ENCODE data around the gene DLK2.

DLK2 gene

GRCh38 chr6:43495409-43495941 lies 40.1 kb upstream of the DLK2 start:
- peaks cover 24% of the 10 kb centered on the region for H3K4me1 ChIP-seq
- no peak overlapping the region for H3K4me3 ChIP-seq
- no peaks in the 10 kb centered on the region for H3K9me3 ChIP-seq
- peak overlapping the region; percentile 46 for H3K4me2 ChIP-seq
- no peaks in the 10 kb centered on the region for H3K27me3 ChIP-seq
- peak overlapping the region; percentile 34; the same call in 1 of the 2 replicates for H3K27ac ChIP-seq
- H3K36me3 ChIP-seq = peaks cover 80% of the 10 kb centered on the region
- peaks cover 72% of the 10 kb centered on the region for H4K20me1 ChIP-seq
- peak overlapping the region; percentile 48; the same call in 1 of the 2 replicates for H3K9ac ChIP-seq
- no peak for TF ChIP-seq Cebpa-rat (IDR thresholded peaks at IDR 0.05)

GRCh38 chr6:43494766-43495165 lies 39.4 kb upstream of the DLK2 start:
- H3K36me3 ChIP-seq = peaks cover 73% of the 10 kb centered on the region
- no peak for TF ChIP-seq Cebpa-rat (IDR thresholded peaks at IDR 0.05)
- peak overlapping the region; percentile 34; the same call in 1 of the 2 replicates for H3K27ac ChIP-seq
- no peaks in the 10 kb centered on the region for H3K27me3 ChIP-seq
- H4K20me1 ChIP-seq = peaks cover 72% of the 10 kb centered on the region
- no peaks in the 10 kb centered on the region for H3K9me3 ChIP-seq
- 0 out of 2 replicates have a peak overlapping the region, but pooled peaks have one; percentile 48 for H3K9ac ChIP-seq
- H3K4me1 ChIP-seq = peaks cover 24% of the 10 kb centered on the region
- H3K4me3 ChIP-seq = no peak overlapping the region
- H3K4me2 ChIP-seq = peak overlapping the region; percentile 46

GRCh38 chr6:43494321-43494720 lies 39.0 kb upstream of the DLK2 start:
- peaks cover 69% of the 10 kb centered on the region for H3K36me3 ChIP-seq
- TF ChIP-seq Cebpa-rat (IDR thresholded peaks at IDR 0.05) = no peak
- no peaks in the 10 kb centered on the region for H3K9me3 ChIP-seq
- H3K4me1 ChIP-seq = peaks cover 24% of the 10 kb centered on the region
- no peaks in the 10 kb centered on the region for H3K27me3 ChIP-seq
- no peak overlapping the region for H3K9ac ChIP-seq
- H3K4me2 ChIP-seq = no peak overlapping the region
- no peak overlapping the region for H3K4me3 ChIP-seq
- H4K20me1 ChIP-seq = peaks cover 70% of the 10 kb centered on the region
- no peak overlapping the region for H3K27ac ChIP-seq

- Histone ChIP-seq H3K9ac (no peak overlapping the region), H3K4me1 (peaks cover 24% of the 10 kb centered on the region), H4K20me1 (peaks cover 65% of the 10 kb centered on the region), H3K36me3 (peaks cover 64% of the 10 kb centered on the region), H3K4me3 (no peak overlapping the region), H3K27ac (no peak overlapping the region), H3K9me3 (no peaks in the 10 kb centered on the region), H3K4me2 (no peak overlapping the region), H3K27me3 (no peaks in the 10 kb centered on the region)
- TF ChIP-seq Cebpa-rat (IDR thresholded peaks at IDR 0.05) = no peak
These were observed 38.5 kb upstream of the DLK2 start for GRCh38 chr6:43493833-43494232.

- Histone ChIP-seq H3K9me3 (no peaks in the 10 kb centered on the region), H3K36me3 (peaks cover 58% of the 10 kb centered on the region), H3K4me1 (peaks cover 24% of the 10 kb centered on the region), H3K27me3 (no peaks in the 10 kb centered on the region), H3K4me2 (no peak overlapping the region), H3K9ac (no peak overlapping the region), H3K27ac (no peak overlapping the region), H4K20me1 (peaks cover 63% of the 10 kb centered on the region), H3K4me3 (no peak overlapping the region)
- no peak for TF ChIP-seq Cebpa-rat (IDR thresholded peaks at IDR 0.05)
These were observed 37.9 kb upstream of the DLK2 start for GRCh38 chr6:43493230-43493629.

GRCh38 chr6:43492673-43493072 lies 37.3 kb upstream of the DLK2 start:
- H3K4me1 ChIP-seq = peaks cover 24% of the 10 kb centered on the region

GRCh38 chr6:43491750-43492661 lies 36.7 kb upstream of the DLK2 start:
- Histone ChIP-seq H3K4me2 (no peak overlapping the region), H3K4me1 (peaks cover 22% of the 10 kb centered on the region), H3K4me3 (no peak overlapping the region), H4K20me1 (peaks cover 53% of the 10 kb centered on the region), H3K36me3 (peaks cover 51% of the 10 kb centered on the region), H3K9me3 (no peaks in the 10 kb centered on the region), H3K27ac (no peak overlapping the region), H3K9ac (no peak overlapping the region), H3K27me3 (no peaks in the 10 kb centered on the region)
- TF ChIP-seq Cebpa-rat (IDR thresholded peaks at IDR 0.05) = no peak

More at GRCh38 chr6:43492673-43493072, 37.3 kb upstream of the DLK2 start:
- no peak overlapping the region for H3K9ac ChIP-seq
- no peak overlapping the region for H3K4me3 ChIP-seq
- no peak for TF ChIP-seq Cebpa-rat (IDR thresholded peaks at IDR 0.05)
- no peak overlapping the region for H3K27ac ChIP-seq
- H3K9me3 ChIP-seq = no peaks in the 10 kb centered on the region
- no peaks in the 10 kb centered on the region for H3K27me3 ChIP-seq
- H3K36me3 ChIP-seq = peaks cover 52% of the 10 kb centered on the region
- H3K4me2 ChIP-seq = no peak overlapping the region
- peaks cover 60% of the 10 kb centered on the region for H4K20me1 ChIP-seq

GRCh38 chr6:43490523-43490939 lies 35.2 kb upstream of the DLK2 start:
- peaks cover 53% of the 10 kb centered on the region for H3K36me3 ChIP-seq
- peak overlapping the region; percentile 72; the same call in 1 of the 2 replicates for H3K27ac ChIP-seq
- H3K27me3 ChIP-seq = no peaks in the 10 kb centered on the region
- H3K4me2 ChIP-seq = peak overlapping the region; percentile 87
- TF ChIP-seq Cebpa-rat (IDR thresholded peaks at IDR 0.05) = no peak
- H3K9ac ChIP-seq = peak overlapping the region; percentile 60; the same call in 1 of the 2 replicates
- H3K4me1 ChIP-seq = peaks cover 10% of the 10 kb centered on the region
- no peak overlapping the region for H3K4me3 ChIP-seq
- no peaks in the 10 kb centered on the region for H3K9me3 ChIP-seq
- H4K20me1 ChIP-seq = peaks cover 40% of the 10 kb centered on the region

- H3K4me2 ChIP-seq = peak overlapping the region; percentile 87
- no peaks in the 10 kb centered on the region for H3K9me3 ChIP-seq
- H3K4me3 ChIP-seq = peak overlapping the region; percentile 35
- H4K20me1 ChIP-seq = peaks cover 29% of the 10 kb centered on the region
- no peak for TF ChIP-seq Cebpa-rat (IDR thresholded peaks at IDR 0.05)
- no peaks in the 10 kb centered on the region for H3K4me1 ChIP-seq
- H3K27ac ChIP-seq = peak overlapping the region; percentile 72
- H3K36me3 ChIP-seq = peaks cover 54% of the 10 kb centered on the region
- H3K9ac ChIP-seq = peak overlapping the region; percentile 60
- no peaks in the 10 kb centered on the region for H3K27me3 ChIP-seq
These were observed 34.1 kb upstream of the DLK2 start for GRCh38 chr6:43489277-43490072.

Measured in BLaER1 (cell line).